22Rv1 (cell line): ENCODE data around the gene STARD10.

Experiments
- CTCF ChIP-seq: fragments of 450-650 bp; IDR thresholded peaks from 2 replicates; pipeline ENCODE4 v1.5.1; 2017; ENCODE audit warnings: mild to moderate bottlenecking
- ZFX ChIP-seq: fragments of 450-650 bp; IDR thresholded peaks from 2 replicates; pipeline ENCODE4 v1.6.1; 2017; ENCODE audit warnings: antibody characterized with exemption, borderline replicate concordance

- no peak for TF ChIP-seq CTCF
- TF ChIP-seq ZFX: no peak
Observed at GRCh38 chr11:72768581-72768980, 25.3 kb downstream of the STARD10 start.
